ENCODE results near the gene FHIP2A. TPM values are rescaled to one million over a fixed set of nuclear protein-coding genes. Genes with fewer than 3 reads are reported as not detected.
"Not testable (repeated sequence)": the region's sequence is repeated elsewhere in the genome, so short reads cannot be mapped to it uniquely, and the experiment has no call there.

Gene FHIP2A
- 10 to 100 TPM; 21.9 to 45.5 (median 26.2) TPM for total RNA-seq

GRCh38 chr10:114821293-114821914 lies at the start of gene FHIP2A:
Gene FHIP2A, plus strand, starts transcription at chr10:114821780. Its CDS starts 299 bp downstream, at chr10:114822079.
- no peaks in the 10 kb centered on the region for H3K36me3 ChIP-seq
- H3K27me3 ChIP-seq: no peaks in the 10 kb centered on the region
- no peaks in the 10 kb centered on the region for H3K9me3 ChIP-seq
- H3K4me3 ChIP-seq: peak within 1 kb of the TSS; percentile 78 to 88 (median 84)
- peak; percentile 76 to 97 (median 96) for TF ChIP-seq CTCF (IDR thresholded peaks at IDR 0.05)
- no peak for TF ChIP-seq EP300 (IDR thresholded peaks at IDR 0.05)
- TF ChIP-seq POLR2A (IDR thresholded peaks at IDR 0.05): peak in 3 of 4 donors; percentile 22 to 79 (median 61)
- 4 to 10% methylated on average over 7 to 27 of the region's 59 CpGs for WGBS, 2 donors
- peak within 1 kb of the TSS; percentile 97 to 100 (median 98) for H3K27ac ChIP-seq
- ATAC-seq (ENCODE audit: low FRiP score in 2 of 2) (peak; percentile 93 to 97), DNase-seq (peak; percentile 79 to 98)
- peaks cover 30 to 34% (median 32%) of the 10 kb centered on the region in 4 donors for H3K4me1 ChIP-seq

- H3K9me3 ChIP-seq: no peaks in the 10 kb centered on the region
- H3K4me3 ChIP-seq: no peak overlapping the region
- H3K27me3 ChIP-seq: peaks cover 0 to 4% (median 2%) of the 10 kb centered on the region in 4 donors
- DNase-seq (no peak), ATAC-seq (ENCODE audit: low FRiP score in 2 of 2) (no peak)
- TF ChIP-seq EP300 (IDR thresholded peaks at IDR 0.05) (no peak), POLR2AphosphoS5 (IDR thresholded peaks at IDR 0.05) (no peak), POLR2A (IDR thresholded peaks at IDR 0.05) (no peak), CTCF (IDR thresholded peaks at IDR 0.05) (no peak)
- 93 to 100% methylated on average over 1 of the region's 1 CpG for WGBS, 2 donors
- no peak overlapping the region for H3K27ac ChIP-seq
- peaks cover 2 to 7% (median 6%) of the 10 kb centered on the region in 4 donors for H3K4me1 ChIP-seq
- H3K36me3 ChIP-seq: no peaks in the 10 kb centered on the region
Observed at GRCh38 chr10:114772496-114773196, 48.9 kb upstream of the FHIP2A start.

- DNase-seq (no peak), ATAC-seq (ENCODE audit: low FRiP score in 2 of 2) (no peak)
- no peaks in the 10 kb centered on the region for H3K36me3 ChIP-seq
- no peak for TF ChIP-seq POLR2AphosphoS5 (IDR thresholded peaks at IDR 0.05)
- TF ChIP-seq EP300 (IDR thresholded peaks at IDR 0.05): no peak
- no peak for TF ChIP-seq CTCF (IDR thresholded peaks at IDR 0.05)
- no peak for TF ChIP-seq POLR2A (IDR thresholded peaks at IDR 0.05)
- H3K27me3 ChIP-seq: no peaks in the 10 kb centered on the region
- no peak overlapping the region for H3K27ac ChIP-seq
- no peak overlapping the region for H3K4me3 ChIP-seq
- WGBS, 2 donors: 32 to 83% methylated on average over 3 of the region's 3 CpGs
- no peaks in the 10 kb centered on the region for H3K9me3 ChIP-seq
- H3K4me1 ChIP-seq: peaks cover 0 to 4% (median 4%) of the 10 kb centered on the region in 4 donors
Observed at GRCh38 chr10:114773197-114773532, 48.4 kb upstream of the FHIP2A start.

GRCh38 chr10:114775082-114775481 lies 46.5 kb upstream of the FHIP2A start:
- WGBS, 2 donors: 83 to 87% methylated on average over 3 of the region's 3 CpGs
- not testable (repeated sequence) for H3K4me1 ChIP-seq; H3K27me3 ChIP-seq; H3K9me3 ChIP-seq; H3K27ac ChIP-seq; ATAC-seq (ENCODE audit: low FRiP score in 2 of 2); H3K4me3 ChIP-seq; H3K36me3 ChIP-seq; DNase-seq

DNA sequence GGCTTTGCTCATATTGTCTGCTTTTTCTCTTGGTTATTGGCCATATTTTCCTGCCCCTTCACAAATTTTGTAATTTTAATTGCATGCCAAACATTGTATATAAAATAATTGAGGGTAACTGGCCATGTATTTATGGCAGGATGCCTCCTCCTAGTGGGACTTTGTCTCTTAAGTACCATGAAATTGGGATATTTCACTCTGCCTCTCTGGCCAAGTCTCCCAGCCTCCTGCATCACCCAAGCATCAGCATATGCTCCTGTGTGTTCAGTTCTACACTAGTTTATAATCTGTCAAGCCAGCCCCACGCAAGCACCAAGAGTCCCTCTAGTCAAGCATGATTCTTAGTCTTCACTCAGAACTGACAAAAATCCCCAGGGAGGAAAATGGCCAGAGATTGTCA lies 44.2 kb upstream of the FHIP2A start:
- Histone ChIP-seq H3K9me3 (no peaks in the 10 kb centered on the region), H3K4me3 (no peak overlapping the region), H3K27me3 (no peaks in the 10 kb centered on the region), H3K27ac (no peak overlapping the region), H3K4me1 (peaks cover 3 to 12% (median 9%) of the 10 kb centered on the region in 4 donors), H3K36me3 (no peaks in the 10 kb centered on the region)
- no peak for ATAC-seq (ENCODE audit: low FRiP score in 2 of 2)
- WGBS, 2 donors: 89 to 100% methylated on average over 1 of the region's 1 CpG
- TF ChIP-seq POLR2A (IDR thresholded peaks at IDR 0.05) (no peak), POLR2AphosphoS5 (IDR thresholded peaks at IDR 0.05) (no peak), CTCF (IDR thresholded peaks at IDR 0.05) (no peak), EP300 (IDR thresholded peaks at IDR 0.05) (no peak)
- no peak for DNase-seq

Measured in upper lobe of left lung (tissue), 6 donors.